ENCODE measurements around the gene TENM4. TPM values are rescaled to one million over a fixed set of nuclear protein-coding genes. Genes with fewer than 3 reads are reported as not detected.

Gene TENM4
- total RNA-seq: 1 to 10 TPM; 1.1 to 2.7 (median 2.0) TPM

DNA sequence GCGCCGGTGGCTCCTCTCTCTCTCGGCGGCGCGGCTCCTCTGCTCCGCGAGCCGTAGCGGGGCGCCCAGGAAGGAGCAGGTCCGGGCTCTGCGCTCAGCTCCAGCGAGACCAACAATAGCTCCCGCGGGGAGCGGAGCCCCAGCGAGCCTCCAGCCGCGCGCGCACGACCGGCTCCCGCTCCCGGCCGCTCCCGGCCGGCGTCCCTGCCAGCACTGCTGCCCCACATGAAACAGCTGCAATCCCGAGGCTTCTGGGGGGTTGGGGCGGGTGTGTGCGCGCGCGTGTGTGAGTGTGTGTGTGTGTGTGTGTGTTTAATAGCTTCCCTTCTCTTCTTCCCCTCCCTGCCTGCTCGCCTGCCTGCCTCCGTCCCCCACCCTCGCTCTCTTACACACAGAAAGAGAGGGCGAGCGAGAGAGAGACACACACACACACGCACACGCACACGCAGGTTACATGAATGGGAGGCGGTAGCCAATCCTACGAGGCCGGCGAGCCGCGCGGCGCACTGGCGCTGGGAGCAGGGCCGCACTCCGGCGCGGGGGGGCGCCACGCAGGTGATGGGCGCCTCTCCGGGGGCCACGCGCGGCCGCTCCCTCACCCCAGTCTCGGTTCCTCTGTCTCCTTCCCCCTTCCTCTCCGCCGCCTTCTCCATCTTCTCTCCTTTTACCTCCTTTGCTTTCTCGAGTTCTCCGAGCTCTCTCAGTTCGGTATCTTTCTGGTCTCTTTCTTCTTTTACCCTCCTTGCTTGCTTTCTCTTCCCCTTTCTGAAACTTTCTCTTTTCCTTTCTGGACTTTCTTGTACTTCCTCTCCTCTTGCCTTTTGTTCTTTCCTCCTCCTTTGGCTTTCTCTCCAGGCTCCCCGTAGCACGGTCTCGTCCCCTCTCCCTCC is at the start of gene TENM4:
Gene TENM4 (minus strand): TSS at position 460 of the 890 bp plus-strand sequence. CDS start 371,086 bp downstream, outside the sequence.
- no peaks in the 10 kb centered on the region for H3K36me3 ChIP-seq
- peaks cover 0 to 25% of the 10 kb centered on the region in 2 donors for H3K27me3 ChIP-seq
- DNase-seq: peak; percentile 52 to 83 (median 54)
- TF ChIP-seq, protein P1, sequence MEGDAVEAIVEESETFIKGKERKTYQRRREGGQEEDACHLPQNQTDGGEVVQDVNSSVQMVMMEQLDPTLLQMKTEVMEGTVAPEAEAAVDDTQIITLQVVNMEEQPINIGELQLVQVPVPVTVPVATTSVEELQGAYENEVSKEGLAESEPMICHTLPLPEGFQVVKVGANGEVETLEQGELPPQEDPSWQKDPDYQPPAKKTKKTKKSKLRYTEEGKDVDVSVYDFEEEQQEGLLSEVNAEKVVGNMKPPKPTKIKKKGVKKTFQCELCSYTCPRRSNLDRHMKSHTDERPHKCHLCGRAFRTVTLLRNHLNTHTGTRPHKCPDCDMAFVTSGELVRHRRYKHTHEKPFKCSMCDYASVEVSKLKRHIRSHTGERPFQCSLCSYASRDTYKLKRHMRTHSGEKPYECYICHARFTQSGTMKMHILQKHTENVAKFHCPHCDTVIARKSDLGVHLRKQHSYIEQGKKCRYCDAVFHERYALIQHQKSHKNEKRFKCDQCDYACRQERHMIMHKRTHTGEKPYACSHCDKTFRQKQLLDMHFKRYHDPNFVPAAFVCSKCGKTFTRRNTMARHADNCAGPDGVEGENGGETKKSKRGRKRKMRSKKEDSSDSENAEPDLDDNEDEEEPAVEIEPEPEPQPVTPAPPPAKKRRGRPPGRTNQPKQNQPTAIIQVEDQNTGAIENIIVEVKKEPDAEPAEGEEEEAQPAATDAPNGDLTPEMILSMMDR (IDR thresholded peaks at IDR 0.05): peak in 1 of 6 experiments; percentile 15
- TF ChIP-seq POLR2A (IDR thresholded peaks at IDR 0.05): no peak
- peak within 1 kb of the TSS; percentile 39 to 57 (median 46) for H3K4me3 ChIP-seq
- peaks cover 0 to 43% (median 10%) of the 10 kb centered on the region in 4 donors for H3K4me1 ChIP-seq
- peaks cover 0 to 5% (median 0%) of the 10 kb centered on the region in 4 donors for H3K9me3 ChIP-seq
- H3K27ac ChIP-seq: peak within 1 kb of the TSS; percentile 30 to 67 (median 52)

DNA sequence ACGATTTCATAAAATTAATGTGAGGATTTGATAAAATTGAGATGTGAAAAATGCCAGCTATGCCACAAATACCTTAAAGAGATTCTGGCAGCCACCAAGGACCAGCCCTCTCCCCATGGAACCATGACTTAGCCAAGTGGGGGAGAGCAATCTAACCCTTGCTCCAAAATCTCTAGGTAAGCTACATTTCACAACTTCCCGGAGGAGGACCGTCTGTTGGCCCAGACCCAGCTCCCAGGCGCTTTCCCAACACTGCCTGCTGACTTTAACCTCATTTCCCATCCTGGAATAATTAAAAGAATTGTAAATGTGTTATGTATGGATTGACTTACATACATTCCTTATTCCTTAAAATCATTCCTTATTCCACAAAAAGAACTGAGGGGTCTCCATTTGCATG is 47.5 kb upstream of the TENM4 start:
- DNase-seq: no peak
- no peak for TF ChIP-seq POLR2A (IDR thresholded peaks at IDR 0.05)
- TF ChIP-seq, protein P1 (IDR thresholded peaks at IDR 0.05): no peak
- Histone ChIP-seq H3K27me3 (no peaks in the 10 kb centered on the region), H3K27ac (no peak overlapping the region), H3K36me3 (no peaks in the 10 kb centered on the region), H3K9me3 (no peaks in the 10 kb centered on the region), H3K4me3 (no peak overlapping the region), H3K4me1 (no peaks in the 10 kb centered on the region)

DNA sequence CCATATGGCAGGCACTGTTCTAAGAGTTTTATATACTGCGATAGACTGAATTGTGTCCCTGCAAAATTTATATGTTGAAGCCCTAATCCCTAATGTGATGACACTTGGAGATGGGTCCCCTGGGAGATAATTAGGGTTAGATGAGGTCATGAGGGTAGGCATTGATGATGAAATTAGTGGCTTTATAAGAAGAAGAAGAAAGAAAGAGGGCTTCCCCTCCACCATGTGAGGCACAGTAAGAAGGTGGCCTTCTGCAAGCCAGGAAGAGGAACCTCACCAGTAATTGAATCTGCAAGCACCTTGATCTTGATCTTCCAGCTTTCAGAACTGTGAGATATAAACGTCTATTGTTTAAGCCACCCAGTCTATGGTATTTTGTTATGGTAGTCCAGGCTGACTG is 46.6 kb upstream of the TENM4 start:
- no peak for DNase-seq
- TF ChIP-seq, protein P1 (IDR thresholded peaks at IDR 0.05): no peak
- no peak for TF ChIP-seq POLR2A (IDR thresholded peaks at IDR 0.05)
- H3K4me3 ChIP-seq: no peak overlapping the region

DNA sequence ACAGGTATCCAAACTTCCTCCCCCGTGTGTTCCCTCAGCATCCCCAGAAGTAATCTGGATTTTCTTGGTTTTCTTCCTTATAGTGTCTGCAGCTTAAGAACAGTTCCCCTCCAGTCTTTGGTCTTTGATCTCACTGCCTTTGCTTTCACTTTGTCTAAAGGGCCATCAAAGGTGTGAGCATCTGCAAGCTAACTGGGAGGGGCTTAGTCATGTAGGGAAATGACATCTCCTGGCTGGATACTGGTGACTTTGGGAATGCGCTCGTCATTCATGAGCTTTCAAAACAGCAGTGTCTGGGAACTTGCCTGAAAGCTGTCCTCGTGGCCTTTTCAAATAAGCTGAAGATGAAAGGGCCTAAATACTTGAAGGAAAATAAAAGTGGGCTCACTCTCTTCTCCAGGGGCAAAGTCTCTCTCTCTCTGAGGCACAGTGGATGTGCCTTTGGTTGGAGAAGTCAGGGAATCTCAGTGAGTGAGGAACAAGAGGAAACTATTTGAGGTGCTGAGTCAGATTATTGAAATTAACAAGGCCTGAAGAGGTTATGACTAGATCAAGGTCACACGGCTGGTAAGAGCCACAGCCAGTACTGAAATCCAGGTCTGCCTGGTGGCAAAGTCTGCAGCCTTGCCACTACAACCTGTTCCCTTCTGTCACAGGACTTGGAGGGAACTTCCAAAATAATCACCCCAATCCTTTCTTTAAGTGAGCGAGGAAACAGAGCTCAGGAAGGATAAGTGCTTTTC is 45.6 kb upstream of the TENM4 start:
- Histone ChIP-seq H3K4me3 (no peak overlapping the region), H3K36me3 (no peaks in the 10 kb centered on the region), H3K4me1 (no peaks in the 10 kb centered on the region), H3K9me3 (no peaks in the 10 kb centered on the region), H3K27me3 (no peaks in the 10 kb centered on the region), H3K27ac (no peak overlapping the region)
- no peak for DNase-seq
- TF ChIP-seq, protein P1 (IDR thresholded peaks at IDR 0.05): no peak
- TF ChIP-seq POLR2A (IDR thresholded peaks at IDR 0.05): no peak

More for the DNA sequence above, 46.6 kb upstream of the TENM4 start:
- Histone ChIP-seq H3K36me3 (no peaks in the 10 kb centered on the region), H3K9me3 (no peaks in the 10 kb centered on the region), H3K4me1 (no peaks in the 10 kb centered on the region), H3K27ac (no peak overlapping the region), H3K27me3 (no peaks in the 10 kb centered on the region)

DNA sequence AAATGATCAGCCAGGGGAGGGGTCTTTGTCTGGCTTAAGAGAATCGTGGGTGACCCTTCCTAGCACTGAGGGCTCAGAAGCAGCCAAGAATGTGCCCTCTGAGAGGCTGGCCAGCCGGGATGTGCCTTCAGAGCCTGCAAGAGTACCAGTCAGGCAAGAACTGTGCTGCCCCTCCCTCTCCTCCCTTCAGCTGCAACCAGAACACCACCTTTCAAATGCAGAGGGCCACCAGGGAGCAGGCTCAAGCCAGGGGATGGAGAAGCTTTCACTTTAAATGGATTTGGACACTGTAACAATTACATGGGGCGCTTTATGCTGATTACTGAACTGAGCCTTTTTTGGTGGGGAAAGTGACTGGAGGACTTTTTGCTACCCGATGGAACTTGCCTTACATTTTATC is 44.9 kb upstream of the TENM4 start:
- TF ChIP-seq, protein P1 (IDR thresholded peaks at IDR 0.05): no peak
- no peak for TF ChIP-seq POLR2A (IDR thresholded peaks at IDR 0.05)
- H3K27ac ChIP-seq: no peak overlapping the region
- H3K4me3 ChIP-seq: no peak overlapping the region
- H3K36me3 ChIP-seq: no peaks in the 10 kb centered on the region
- H3K27me3 ChIP-seq: no peaks in the 10 kb centered on the region
- no peak for DNase-seq
- H3K9me3 ChIP-seq: no peaks in the 10 kb centered on the region
- H3K4me1 ChIP-seq: no peaks in the 10 kb centered on the region

Data from Peyer's patch (tissue), 4 donors.